DOHH2 (cell line): ENCODE measurements around the gene TUBD1.

Experiments
- EZH2phosphoT487 ChIP-seq: fragments of 200-600 bp; sonication (generic); IDR thresholded peaks from 2 replicates; pipeline ENCODE4 v1.6.1; 2017; ENCODE audit warnings: borderline replicate concordance, mild to moderate bottlenecking, antibody characterized with exemption, low read length, moderate library complexity, mixed read lengths
- TF ChIP-seq, protein P1 (sequence below): fragments of 200-600 bp; sonication (generic); IDR thresholded peaks from one replicate; pipeline ENCODE4 v1.5.1; 2014; ENCODE audit warnings: antibody characterized with exemption, mild to moderate bottlenecking, low read depth, low read length; ENCODE audit not compliant: poor library complexity, severe bottlenecking

DNA sequence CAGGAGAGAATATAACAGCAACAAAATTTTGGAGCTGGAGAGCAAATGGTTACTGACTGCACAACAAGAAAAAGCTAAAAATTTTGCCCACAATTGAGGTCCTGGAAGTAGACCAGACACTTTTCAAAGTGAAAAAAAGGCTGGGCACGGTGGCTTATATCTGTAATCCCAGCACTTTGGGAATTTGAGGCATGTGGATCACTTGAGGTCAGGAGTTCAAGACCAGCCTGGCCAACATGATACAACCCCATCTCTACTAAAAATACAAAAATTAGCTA lies 22.9 kb downstream of the TUBD1 start:
- TF ChIP-seq, protein P1, sequence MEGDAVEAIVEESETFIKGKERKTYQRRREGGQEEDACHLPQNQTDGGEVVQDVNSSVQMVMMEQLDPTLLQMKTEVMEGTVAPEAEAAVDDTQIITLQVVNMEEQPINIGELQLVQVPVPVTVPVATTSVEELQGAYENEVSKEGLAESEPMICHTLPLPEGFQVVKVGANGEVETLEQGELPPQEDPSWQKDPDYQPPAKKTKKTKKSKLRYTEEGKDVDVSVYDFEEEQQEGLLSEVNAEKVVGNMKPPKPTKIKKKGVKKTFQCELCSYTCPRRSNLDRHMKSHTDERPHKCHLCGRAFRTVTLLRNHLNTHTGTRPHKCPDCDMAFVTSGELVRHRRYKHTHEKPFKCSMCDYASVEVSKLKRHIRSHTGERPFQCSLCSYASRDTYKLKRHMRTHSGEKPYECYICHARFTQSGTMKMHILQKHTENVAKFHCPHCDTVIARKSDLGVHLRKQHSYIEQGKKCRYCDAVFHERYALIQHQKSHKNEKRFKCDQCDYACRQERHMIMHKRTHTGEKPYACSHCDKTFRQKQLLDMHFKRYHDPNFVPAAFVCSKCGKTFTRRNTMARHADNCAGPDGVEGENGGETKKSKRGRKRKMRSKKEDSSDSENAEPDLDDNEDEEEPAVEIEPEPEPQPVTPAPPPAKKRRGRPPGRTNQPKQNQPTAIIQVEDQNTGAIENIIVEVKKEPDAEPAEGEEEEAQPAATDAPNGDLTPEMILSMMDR, result no peak
- TF ChIP-seq EZH2phosphoT487, result no peak
